Cardiac fibroblast (primary cell): Measurements from ENCODE around the gene RGS9BP.
A peak's percentile ranks its signal among the peaks of the same experiment; 100 is the strongest.

Experiments used
- DNase-seq, 2 donors: peaks; one replicate each; pipeline versions ENCODE4 v3.0.0 to v3.0.0-alpha.2; 2010; ENCODE audit warnings: low read depth in 2 of 2
- H3K4me3 ChIP-seq, 2 donors: replicated peaks in 1 of 2; 1 replicate in 1 of 2; 2 replicates in 1 of 2; pipeline ENCODE4 v1.5.1; 2011; ENCODE audit warnings: low read depth in 2 of 2, low read length in 2 of 2, mild to moderate bottlenecking in 2 of 2, moderate library complexity in 1 of 2
- TF ChIP-seq, protein P1 (sequence below): IDR thresholded peaks from one replicate; pipeline ENCODE4 v1.5.1; 2011; ENCODE audit warnings: low read depth, mild to moderate bottlenecking, low read length, inconsistent platforms

The RGS9BP gene

DNA sequence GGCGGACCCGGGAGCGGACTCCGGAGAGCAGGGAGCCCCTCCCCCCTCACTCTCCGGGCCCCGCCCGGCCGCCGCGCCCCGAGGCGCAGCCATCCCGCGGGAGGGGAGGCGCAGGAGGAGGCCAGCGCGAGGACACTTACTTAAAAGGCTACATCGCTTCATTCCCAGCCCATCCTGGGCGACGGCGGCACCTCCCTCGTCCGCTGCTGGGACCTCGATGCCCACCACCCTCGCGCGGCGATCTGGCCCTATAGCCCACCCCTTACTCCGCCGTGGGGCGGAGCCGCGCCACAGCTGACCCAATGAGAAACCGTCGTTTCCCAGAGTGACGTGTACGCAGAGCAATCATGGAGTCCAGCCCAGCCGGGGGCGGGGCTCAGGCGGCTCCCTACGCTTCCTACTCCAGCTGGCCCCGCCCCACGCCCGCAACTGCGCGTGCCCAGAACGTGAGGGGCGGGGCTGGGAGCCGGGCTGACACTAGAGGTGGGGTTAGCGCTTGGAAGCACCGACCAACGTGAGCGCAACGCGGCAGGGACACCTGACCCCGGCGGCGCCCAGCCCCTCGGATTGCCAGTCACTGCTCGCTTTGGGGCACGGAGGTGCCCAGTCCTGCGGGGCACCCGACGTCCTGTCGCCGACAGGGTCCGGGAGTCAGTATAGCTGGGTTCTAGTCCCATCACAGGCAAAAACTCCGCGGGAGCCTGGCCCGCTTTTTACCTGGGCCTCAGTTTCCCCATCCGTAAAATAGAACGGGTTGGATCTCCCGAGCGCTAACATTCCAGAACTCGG is 523 bp upstream of the RGS9BP start, which contains the start of gene ANKRD27:
Gene ANKRD27 (minus strand): TSS at position 250 of the 789 bp plus-strand sequence. CDS start 16,165 bp downstream, outside the sequence.
- peak within 1 kb of the TSS; percentile 73 to 87 for H3K4me3 ChIP-seq
- TF ChIP-seq, protein P1, sequence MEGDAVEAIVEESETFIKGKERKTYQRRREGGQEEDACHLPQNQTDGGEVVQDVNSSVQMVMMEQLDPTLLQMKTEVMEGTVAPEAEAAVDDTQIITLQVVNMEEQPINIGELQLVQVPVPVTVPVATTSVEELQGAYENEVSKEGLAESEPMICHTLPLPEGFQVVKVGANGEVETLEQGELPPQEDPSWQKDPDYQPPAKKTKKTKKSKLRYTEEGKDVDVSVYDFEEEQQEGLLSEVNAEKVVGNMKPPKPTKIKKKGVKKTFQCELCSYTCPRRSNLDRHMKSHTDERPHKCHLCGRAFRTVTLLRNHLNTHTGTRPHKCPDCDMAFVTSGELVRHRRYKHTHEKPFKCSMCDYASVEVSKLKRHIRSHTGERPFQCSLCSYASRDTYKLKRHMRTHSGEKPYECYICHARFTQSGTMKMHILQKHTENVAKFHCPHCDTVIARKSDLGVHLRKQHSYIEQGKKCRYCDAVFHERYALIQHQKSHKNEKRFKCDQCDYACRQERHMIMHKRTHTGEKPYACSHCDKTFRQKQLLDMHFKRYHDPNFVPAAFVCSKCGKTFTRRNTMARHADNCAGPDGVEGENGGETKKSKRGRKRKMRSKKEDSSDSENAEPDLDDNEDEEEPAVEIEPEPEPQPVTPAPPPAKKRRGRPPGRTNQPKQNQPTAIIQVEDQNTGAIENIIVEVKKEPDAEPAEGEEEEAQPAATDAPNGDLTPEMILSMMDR: no peak
- peak; percentile 98 for DNase-seq

DNA sequence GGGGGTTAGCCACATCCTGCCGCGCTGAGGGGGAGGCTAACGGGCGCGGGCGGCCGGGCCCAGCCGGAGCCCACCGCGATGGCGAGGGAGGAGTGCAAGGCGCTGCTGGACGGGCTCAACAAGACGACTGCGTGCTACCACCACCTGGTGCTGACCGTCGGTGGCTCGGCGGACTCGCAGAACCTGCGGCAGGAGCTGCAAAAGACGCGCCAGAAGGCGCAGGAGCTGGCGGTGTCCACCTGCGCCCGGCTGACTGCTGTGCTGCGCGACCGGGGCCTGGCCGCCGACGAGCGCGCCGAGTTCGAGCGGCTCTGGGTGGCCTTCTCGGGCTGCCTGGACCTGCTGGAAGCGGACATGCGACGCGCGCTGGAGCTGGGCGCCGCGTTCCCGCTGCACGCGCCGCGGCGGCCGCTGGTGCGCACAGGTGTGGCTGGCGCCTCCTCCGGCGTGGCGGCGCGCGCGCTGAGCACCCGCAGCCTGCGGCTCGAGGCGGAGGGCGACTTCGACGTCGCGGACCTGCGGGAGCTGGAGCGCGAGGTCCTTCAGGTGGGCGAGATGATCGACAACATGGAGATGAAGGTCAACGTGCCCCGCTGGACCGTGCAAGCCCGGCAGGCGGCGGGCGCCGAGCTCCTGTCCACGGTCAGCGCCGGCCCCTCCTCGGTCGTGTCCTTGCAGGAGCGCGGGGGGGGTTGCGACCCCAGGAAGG is 692 bp downstream of the RGS9BP start:
- no peak for DNase-seq
- H3K4me3 ChIP-seq: peak overlapping the region in 1 of 2 donors; percentile 73
- TF ChIP-seq, protein P1: no peak

DNA sequence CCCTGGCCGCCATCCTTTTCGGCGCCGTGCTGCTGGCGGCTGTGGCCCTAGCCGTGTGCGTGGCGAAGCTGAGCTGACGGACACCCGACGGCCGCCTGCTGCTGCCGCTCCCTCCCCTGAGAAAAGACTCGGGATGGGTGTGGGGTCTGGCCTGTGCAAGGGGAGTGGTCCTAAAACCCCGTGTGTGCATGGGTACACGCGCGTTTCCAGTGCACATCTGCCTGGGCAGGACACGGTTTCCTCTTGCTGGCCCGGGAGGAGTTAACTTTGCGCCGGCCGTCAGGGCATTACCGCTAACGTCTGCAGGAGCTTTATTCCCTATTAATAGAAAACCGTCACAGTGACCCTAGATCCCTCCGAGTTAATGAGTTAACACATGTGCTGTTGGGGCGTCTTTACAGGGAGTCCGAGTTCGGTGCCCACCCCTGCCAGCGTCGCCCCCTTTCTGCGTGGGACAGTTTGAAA is 1.3 kb downstream of the RGS9BP start:
- TF ChIP-seq, protein P1: no peak
- DNase-seq: no peak
- no peak overlapping the region for H3K4me3 ChIP-seq

DNA sequence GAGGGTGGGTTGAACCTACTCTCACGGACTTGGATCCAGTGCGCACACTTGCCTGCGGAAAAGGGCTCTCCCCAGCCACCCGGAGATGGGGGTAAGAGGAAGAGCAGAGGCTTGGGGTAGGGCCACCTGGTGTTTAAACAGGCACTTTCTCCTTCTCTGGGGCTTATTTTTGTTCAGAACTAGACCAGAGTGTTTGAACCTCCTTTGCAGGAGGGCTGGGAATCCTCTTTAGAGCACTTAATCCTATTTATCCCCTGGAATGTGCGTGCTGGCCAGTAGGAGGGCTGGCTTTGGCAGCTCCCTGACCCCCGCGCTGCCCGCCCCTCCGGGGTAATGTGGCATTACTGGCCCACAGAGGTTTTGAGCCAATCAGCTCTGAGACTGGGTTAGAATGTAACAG is 2.0 kb downstream of the RGS9BP start:
- H3K4me3 ChIP-seq: no peak overlapping the region
- TF ChIP-seq, protein P1: no peak
- peak in 1 of 2 donors; percentile 25 for DNase-seq

DNA sequence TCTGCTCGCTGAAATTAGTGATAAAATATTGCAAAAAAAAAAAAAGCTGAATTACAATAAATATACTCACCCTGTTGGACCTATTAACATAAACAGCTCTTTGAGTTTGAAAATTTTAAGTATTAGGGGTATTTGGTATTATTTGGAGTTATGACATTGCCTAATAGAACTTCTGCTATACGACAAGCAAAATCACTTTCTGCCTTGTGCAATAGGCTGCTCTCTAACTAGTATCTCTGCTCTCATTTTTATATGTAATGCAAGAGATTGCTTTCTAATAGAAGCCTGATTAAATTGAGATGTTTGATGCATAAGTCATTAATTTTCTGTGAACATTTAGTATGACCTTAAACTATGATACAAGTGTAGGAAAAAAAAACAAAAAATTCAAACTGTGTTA is 5.3 kb downstream of the RGS9BP start:
- TF ChIP-seq, protein P1: no peak
- no peak for DNase-seq
- H3K4me3 ChIP-seq: no peak overlapping the region

DNA sequence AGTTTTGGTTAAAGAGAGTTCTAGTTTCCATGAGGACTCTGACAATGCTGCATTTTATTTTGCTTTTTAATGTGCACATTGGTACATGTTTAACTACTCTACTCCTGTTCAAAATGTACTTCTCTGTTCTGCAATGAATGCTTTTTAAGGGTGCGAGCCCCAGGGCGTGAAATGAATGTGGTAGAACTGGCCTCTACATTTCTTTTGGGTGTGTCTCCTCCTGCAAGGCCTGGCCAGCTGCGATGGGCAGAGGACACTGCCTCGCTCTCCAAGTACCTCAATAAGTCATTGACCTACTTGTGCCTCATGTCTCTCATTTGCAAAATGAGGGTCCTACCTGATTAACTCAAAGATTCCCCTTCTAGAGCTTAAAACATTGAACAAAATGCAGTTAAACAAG is 6.7 kb downstream of the RGS9BP start:
- no peak for DNase-seq
- TF ChIP-seq, protein P1: no peak
- no peak overlapping the region for H3K4me3 ChIP-seq
